Measurements from ENCODE around the gene POP4.

- no peak for TF ChIP-seq CTCF (IDR thresholded peaks at IDR 0.05)
- no peak for TF ChIP-seq EP300 (IDR thresholded peaks at IDR 0.05)
- no peak for TF ChIP-seq POLR2A (IDR thresholded peaks at IDR 0.05)
Observed at GRCh38 chr19:29581398-29581797, 24.7 kb upstream of the POP4 start.
